ENCODE results near the gene MARCHF11. TPM values are rescaled to one million over a fixed set of nuclear protein-coding genes. Genes with fewer than 3 reads are reported as not detected.
A peak's percentile ranks its signal among the peaks of the same experiment; 100 is the strongest.

The MARCHF11 gene
- total RNA-seq, 1 donor from 2014 or later: not detected

DNA sequence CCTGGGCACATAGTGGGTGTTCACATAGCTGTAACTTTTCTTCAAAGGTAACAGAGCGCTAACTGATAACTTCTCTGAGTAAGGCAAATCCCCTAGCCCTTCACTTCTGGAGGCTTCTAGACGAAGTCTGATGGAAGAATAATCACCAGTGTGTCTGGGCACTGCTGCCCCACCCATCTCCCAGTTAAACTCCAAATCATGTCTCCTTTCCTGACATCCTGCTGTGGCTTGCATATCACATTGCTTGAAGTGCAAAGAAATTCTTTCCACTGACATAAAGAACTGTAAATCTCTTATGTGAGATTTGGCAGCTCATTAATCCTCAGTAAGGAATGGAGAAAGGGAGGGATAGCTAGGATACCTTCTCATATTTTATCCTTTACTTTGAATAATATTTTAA, 74.6 kb downstream of the MARCHF11 start:
- no peaks in the 10 kb centered on the region for H3K36me3 Mint-ChIP-seq
- H3K36me3 ChIP-seq: no peaks in the 10 kb centered on the region
- H2AFZ ChIP-seq (replicated peaks): no peak overlapping the region
- peaks cover 18% of the 10 kb centered on the region for H3K9me3 Mint-ChIP-seq
- no peak overlapping the region for H3K4me2 ChIP-seq
- no peak overlapping the region for H3K4me3 Mint-ChIP-seq
- no peaks in the 10 kb centered on the region for H3K4me1 ChIP-seq
- H3K27me3 Mint-ChIP-seq (ENCODE audit: insufficient read depth, low read depth): peaks cover 5% of the 10 kb centered on the region
- no peak for TF ChIP-seq CTCF (IDR thresholded peaks at IDR 0.05)
- no peak for TF ChIP-seq EZH2phosphoT487 (IDR thresholded peaks at IDR 0.05)
- TF ChIP-seq EZH2 (IDR thresholded peaks at IDR 0.05): no peak
- no peaks in the 10 kb centered on the region for H3F3A ChIP-seq (ENCODE audit: low read depth)
- no peaks in the 10 kb centered on the region for H3K4me1 Mint-ChIP-seq
- no peaks in the 10 kb centered on the region for H4K20me1 ChIP-seq (ENCODE audit: low read depth)
- no peak overlapping the region for H3K27ac Mint-ChIP-seq
- H3K9me3 ChIP-seq (ENCODE audit: low read depth): no peaks in the 10 kb centered on the region
- no peak overlapping the region for H3K27ac ChIP-seq
- no peak for DNase-seq (ENCODE audit: low spot score)
- no peak overlapping the region for H3K4me3 ChIP-seq
- H3K27me3 ChIP-seq: no peaks in the 10 kb centered on the region
- no peaks in the 10 kb centered on the region for H3K79me2 ChIP-seq (ENCODE audit: low read depth)
- no peak overlapping the region for H3K9ac ChIP-seq

GRCh38 chr5:16095612-16096011, 84.0 kb downstream of the MARCHF11 start:
- no peaks in the 10 kb centered on the region for H3K36me3 Mint-ChIP-seq
- H3F3A ChIP-seq (ENCODE audit: low read depth): no peaks in the 10 kb centered on the region
- H2AFZ ChIP-seq (replicated peaks): no peak overlapping the region
- H3K9me3 Mint-ChIP-seq: no peaks in the 10 kb centered on the region
- no peaks in the 10 kb centered on the region for H3K79me2 ChIP-seq (ENCODE audit: low read depth)
- H3K4me2 ChIP-seq: no peak overlapping the region
- H3K27ac Mint-ChIP-seq: no peak overlapping the region
- H4K20me1 ChIP-seq (ENCODE audit: low read depth): no peaks in the 10 kb centered on the region
- DNase-seq (ENCODE audit: low spot score): no peak
- no peaks in the 10 kb centered on the region for H3K4me1 Mint-ChIP-seq
- TF ChIP-seq EZH2phosphoT487 (IDR thresholded peaks at IDR 0.05): no peak
- TF ChIP-seq CTCF (IDR thresholded peaks at IDR 0.05): no peak
- TF ChIP-seq EZH2 (IDR thresholded peaks at IDR 0.05): no peak
- H3K9ac ChIP-seq: no peak overlapping the region
- no peaks in the 10 kb centered on the region for H3K27me3 ChIP-seq
- peaks cover 6% of the 10 kb centered on the region for H3K27me3 Mint-ChIP-seq (ENCODE audit: insufficient read depth, low read depth)
- no peaks in the 10 kb centered on the region for H3K4me1 ChIP-seq
- H3K4me3 Mint-ChIP-seq: no peak overlapping the region
- no peak overlapping the region for H3K4me3 ChIP-seq
- H3K36me3 ChIP-seq: no peaks in the 10 kb centered on the region
- H3K9me3 ChIP-seq (ENCODE audit: low read depth): no peaks in the 10 kb centered on the region
- H3K27ac ChIP-seq: no peak overlapping the region

GRCh38 chr5:16090270-16090669, 89.3 kb downstream of the MARCHF11 start:
- Histone ChIP-seq H3F3A (ENCODE audit: low read depth) (no peaks in the 10 kb centered on the region), H3K36me3 (no peaks in the 10 kb centered on the region), H3K4me3 (no peak overlapping the region), H3K9ac (no peak overlapping the region), H3K9me3 (ENCODE audit: low read depth) (no peaks in the 10 kb centered on the region), H3K4me1 (no peaks in the 10 kb centered on the region), H3K27me3 (no peaks in the 10 kb centered on the region), H3K4me2 (no peak overlapping the region), H4K20me1 (ENCODE audit: low read depth) (no peaks in the 10 kb centered on the region), H3K27ac (no peak overlapping the region), H2AFZ (replicated peaks) (peak overlapping the region; percentile 65), H3K79me2 (ENCODE audit: low read depth) (no peaks in the 10 kb centered on the region)
- H3K27me3 Mint-ChIP-seq (ENCODE audit: insufficient read depth, low read depth): peaks cover 2% of the 10 kb centered on the region
- TF ChIP-seq EZH2 (IDR thresholded peaks at IDR 0.05): no peak
- no peak overlapping the region for H3K27ac Mint-ChIP-seq
- DNase-seq (ENCODE audit: low spot score): no peak
- H3K36me3 Mint-ChIP-seq: no peaks in the 10 kb centered on the region
- no peak overlapping the region for H3K4me3 Mint-ChIP-seq
- no peaks in the 10 kb centered on the region for H3K4me1 Mint-ChIP-seq
- no peaks in the 10 kb centered on the region for H3K9me3 Mint-ChIP-seq

- DNase-seq (ENCODE audit: low spot score): no peak
- no peaks in the 10 kb centered on the region for H3K36me3 ChIP-seq
- no peak overlapping the region for H2AFZ ChIP-seq (replicated peaks)
- no peaks in the 10 kb centered on the region for H3K27me3 ChIP-seq
- H4K20me1 ChIP-seq (ENCODE audit: low read depth): no peaks in the 10 kb centered on the region
- TF ChIP-seq EZH2phosphoT487 (IDR thresholded peaks at IDR 0.05) (no peak), EZH2 (IDR thresholded peaks at IDR 0.05) (no peak), CTCF (IDR thresholded peaks at IDR 0.05) (no peak)
- no peak overlapping the region for H3K4me3 Mint-ChIP-seq
- H3K79me2 ChIP-seq (ENCODE audit: low read depth): no peaks in the 10 kb centered on the region
- no peak overlapping the region for H3K27ac ChIP-seq
- H3K4me1 ChIP-seq: peaks cover 18% of the 10 kb centered on the region
- no peaks in the 10 kb centered on the region for H3K9me3 ChIP-seq (ENCODE audit: low read depth)
- peaks cover 2% of the 10 kb centered on the region for H3K4me1 Mint-ChIP-seq
- H3K36me3 Mint-ChIP-seq: no peaks in the 10 kb centered on the region
- no peaks in the 10 kb centered on the region for H3K27me3 Mint-ChIP-seq (ENCODE audit: insufficient read depth, low read depth)
- H3F3A ChIP-seq (ENCODE audit: low read depth): no peaks in the 10 kb centered on the region
- H3K27ac Mint-ChIP-seq: no peak overlapping the region
- no peak overlapping the region for H3K4me3 ChIP-seq
- H3K4me2 ChIP-seq: no peak overlapping the region
- no peak overlapping the region for H3K9ac ChIP-seq
- H3K9me3 Mint-ChIP-seq: no peaks in the 10 kb centered on the region
Observed at GRCh38 chr5:16082982-16083381, 96.6 kb downstream of the MARCHF11 start.

Measured in neural progenitor cell (in vitro differentiated cells).